DMS79 treated with DMSO at 0.1 percent for 48 hours (cell line): ENCODE results near the gene TRIM44.

ENCODE experiments used
- DNase-seq: peaks from one replicate; lab custom pipeline; 2025; lab: John Stamatoyannopoulos, UW

The TRIM44 gene

GRCh38 chr11:35662649-35663407, at the start of gene TRIM44:
TRIM44 (plus strand) TSS chr11:35662775; CDS start chr11:35663112, 337 bp downstream.
- DNase-seq = peak; percentile 66

DNA sequence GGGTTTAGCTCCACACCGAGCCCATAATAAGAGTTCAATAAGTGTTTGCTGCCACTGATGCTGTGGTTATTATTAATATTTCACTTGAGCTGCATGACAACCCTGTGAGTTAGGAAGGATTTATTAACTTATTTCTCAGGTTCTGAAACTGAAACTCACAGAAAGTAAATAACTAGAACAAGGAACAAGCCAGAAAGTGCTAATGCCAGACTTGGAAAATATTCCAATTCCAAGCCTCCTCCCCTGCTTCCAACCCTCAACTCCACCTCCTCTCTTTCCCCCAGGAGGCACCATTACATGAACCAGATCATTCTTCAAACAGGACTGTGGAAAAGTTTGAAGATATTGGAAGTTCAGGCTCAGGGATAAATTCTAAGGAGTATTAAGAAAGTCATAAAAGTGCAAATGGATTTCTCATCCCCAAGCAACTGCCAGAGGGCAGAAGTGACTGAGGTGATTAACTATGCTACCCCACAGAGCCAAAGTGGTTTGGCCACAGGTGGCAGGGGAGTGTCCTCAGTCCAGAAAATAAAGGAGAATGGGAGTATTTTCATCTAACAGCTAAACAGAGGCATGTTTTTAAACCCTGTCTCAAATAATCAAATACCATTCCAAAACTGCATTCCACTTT, 47.5 kb upstream of the TRIM44 start:
- DNase-seq = no peak

DNA sequence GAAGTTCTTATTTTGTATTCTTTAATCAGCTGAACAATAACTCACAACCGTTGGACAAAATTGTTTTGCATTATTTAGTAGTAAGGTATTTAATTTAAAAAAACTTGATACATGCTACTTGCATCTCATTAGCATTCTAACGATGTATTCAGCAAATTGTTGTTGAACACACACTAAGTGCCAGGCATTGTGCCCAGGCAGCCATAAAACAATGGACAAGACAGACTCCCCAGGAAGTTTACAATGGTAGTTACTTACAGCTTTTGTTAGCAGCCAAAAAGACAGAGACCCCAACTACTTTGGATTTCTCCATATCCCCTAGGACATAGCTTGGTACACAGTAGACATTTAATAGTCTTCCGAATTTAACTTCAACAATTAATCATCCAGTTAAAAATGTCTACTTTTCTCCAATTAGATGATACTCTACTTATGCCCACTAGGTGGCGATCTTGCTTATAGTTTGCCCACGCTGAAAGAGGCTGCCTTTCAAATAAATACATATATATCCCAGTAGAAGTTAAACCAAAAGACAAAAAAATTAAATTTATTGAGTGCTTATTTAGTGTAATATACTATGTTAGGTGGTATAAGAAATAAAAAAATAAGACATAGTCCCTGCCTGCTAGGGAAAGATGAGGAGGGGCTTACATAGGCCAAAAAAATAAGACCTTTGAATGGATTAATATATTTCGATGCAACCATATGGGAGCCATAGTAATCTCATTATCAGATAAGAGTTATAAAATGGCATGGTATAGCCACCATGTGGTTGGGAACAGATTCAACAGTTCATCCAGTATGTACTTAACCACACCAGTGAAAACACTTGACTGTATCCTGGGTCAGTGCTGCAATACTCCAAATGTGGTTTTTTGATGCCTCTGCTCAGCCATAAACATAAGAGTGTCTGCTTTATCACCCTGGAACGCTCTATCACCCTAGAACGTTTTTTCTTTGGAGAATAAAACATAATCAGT, 46.4 kb upstream of the TRIM44 start:
- DNase-seq = peak; percentile 77

- DNase-seq = no peak
Observed at GRCh38 chr11:35617316-35617686, 45.3 kb upstream of the TRIM44 start.

DNA sequence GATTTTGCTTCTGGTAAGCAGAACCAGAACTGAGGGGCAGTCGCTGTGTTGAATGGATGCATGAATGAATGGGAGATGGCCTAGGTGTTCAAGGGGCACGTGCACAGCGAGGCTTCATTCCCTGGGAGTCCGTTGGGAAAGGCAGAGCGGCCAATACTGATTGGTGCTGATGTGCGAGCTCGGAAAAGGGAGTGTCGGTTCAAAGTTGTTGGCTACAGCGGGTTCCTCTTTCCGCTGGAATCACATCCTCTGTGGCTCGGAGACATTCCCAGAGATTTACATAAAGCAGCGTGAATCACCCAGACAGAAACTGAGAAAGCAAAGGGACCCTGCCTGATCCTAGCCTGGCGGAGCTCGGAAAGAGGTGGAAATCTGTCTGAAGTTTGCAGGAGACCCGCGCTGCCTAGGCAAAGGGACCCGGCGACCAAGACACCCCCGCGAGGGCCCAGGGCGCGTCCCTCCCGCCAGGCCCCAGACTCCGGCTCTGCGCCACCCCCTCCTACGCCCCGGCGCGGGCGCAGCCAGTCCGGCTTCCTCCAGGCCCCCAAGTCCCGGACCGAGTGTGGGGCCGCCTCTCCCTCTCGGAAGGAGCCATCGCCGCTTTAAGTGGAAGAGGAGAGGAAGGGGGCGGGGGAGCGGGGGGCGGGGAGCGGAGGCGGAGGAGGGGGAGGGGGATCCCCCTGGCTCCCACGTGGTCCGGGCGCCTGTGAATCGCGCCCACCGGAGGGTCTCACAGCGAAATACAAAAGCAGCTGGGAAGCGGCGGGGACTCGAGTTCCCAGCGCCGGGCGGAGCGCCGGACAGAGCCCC, 44.7 kb upstream of the TRIM44 start, which contains the start of gene FJX1:
Gene FJX1, plus strand, starts transcription at position 774 of the 810 bp plus-strand sequence. CDS start 177 bp downstream, outside the sequence.
- DNase-seq = peak; percentile 30

GRCh38 chr11:35618497-35619115, 44.0 kb upstream of the TRIM44 start:
- DNase-seq = no peak

GRCh38 chr11:35619116-35619854, 43.3 kb upstream of the TRIM44 start:
- DNase-seq = no peak

DNA sequence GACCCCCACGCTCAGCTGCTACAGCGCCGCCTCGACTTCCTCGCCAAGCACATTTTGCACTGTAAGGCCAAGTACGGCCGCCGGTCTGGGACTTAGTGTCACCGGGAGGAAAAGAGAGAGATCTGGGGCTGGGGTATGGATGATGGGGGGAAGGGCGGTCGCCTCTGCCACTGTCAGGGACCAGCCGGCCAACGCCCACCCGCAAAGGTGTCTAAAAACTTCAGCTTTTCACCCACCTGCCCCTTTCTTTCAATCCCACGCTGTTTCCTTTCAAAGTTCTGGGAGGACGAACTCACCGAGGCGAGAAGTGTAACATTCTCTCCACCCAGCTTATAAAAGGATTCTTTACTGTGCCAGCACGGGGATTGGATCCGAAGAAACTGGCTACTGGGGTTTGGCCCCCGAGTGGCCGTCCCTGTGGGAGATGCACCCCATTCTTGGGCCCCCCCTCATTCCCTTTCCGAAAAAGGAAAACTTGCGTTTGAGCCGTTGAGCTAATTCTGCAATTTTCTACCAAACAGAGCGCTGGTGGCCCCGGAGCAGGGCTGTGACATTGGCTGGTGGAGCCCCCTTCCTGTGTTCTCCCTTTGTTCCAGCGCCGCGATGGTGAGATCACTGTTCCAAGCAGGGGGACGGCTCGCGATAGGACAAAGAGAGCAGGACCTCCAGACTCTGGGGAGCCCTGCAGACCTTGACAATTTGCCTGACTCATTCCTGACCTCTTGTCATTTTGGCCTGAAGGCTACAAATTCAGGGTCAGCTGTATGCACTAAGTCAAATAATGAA, 42.5 kb upstream of the TRIM44 start:
- no peak for DNase-seq

DNA sequence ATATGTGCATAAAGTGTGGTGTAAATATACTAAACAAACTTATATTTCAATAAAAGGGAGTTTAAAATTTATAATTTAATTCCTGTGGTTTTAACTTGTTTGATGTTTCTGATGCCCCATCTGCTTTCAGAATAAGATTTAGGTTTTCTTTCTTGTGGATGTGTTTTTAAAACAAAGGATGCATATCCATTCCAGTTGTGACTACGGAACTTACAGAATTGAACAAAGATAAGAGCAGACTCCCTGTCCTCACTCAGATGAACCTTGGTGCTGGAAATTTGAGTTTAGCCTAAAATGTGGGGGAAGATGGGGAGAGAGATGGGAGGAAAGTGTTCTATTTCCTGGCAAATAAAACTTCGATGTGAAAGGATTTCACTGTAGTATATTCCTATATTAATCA, 41.8 kb upstream of the TRIM44 start:
- DNase-seq = no peak

- no peak for DNase-seq
Observed at GRCh38 chr11:35621620-35622019, 41.0 kb upstream of the TRIM44 start.

GRCh38 chr11:35622070-35622469, 40.5 kb upstream of the TRIM44 start:
- no peak for DNase-seq

DNA sequence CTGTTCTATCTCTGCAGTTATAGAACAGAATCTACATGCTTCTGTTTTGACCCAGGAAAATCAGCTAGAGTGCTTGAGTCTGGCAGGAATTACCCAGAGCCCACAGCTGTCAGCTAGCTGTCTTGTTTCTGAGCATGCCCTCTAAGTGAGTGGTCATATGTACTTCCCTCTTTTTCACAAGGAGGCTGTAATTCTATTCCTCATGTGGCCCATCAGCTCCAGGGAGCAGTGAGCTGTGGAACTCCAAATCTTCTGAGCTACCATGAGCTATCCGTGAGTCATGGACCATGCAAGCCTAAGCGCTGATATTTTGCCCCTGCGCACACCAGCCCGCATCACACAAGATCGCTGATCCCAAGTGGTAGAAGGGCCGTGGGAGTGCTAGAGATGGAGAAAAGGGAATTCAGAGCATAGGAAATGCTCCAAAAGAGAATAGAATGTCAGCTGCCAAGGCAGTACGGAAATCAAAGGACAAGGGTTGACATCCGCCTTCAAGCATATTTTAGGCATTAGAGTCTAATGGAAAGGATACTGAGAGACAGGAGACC, 38.9 kb upstream of the TRIM44 start:
- DNase-seq = no peak

- no peak for DNase-seq
Observed at GRCh38 chr11:35624316-35624715, 38.3 kb upstream of the TRIM44 start.

DNA sequence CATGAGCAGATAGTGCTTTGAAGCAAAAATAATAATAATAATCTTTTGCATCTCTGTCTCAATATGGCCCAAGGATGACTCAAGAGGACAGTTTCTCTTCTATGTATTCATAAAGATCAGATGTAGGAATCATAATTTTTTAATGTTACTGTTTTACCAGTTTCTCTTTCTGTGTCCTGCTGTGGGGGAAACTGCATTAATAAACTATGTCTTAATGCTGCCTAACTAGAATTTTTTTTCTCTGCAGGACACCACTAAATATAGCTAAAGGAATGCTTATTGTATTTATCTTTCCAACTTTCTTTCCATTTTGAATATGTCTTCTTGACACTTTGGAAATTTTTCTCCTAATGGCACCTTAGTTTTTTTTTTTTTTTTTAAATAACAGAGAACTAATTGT, 37.8 kb upstream of the TRIM44 start:
- no peak for DNase-seq

- DNase-seq = no peak
Observed at GRCh38 chr11:35626501-35626900, 36.1 kb upstream of the TRIM44 start.

DNA sequence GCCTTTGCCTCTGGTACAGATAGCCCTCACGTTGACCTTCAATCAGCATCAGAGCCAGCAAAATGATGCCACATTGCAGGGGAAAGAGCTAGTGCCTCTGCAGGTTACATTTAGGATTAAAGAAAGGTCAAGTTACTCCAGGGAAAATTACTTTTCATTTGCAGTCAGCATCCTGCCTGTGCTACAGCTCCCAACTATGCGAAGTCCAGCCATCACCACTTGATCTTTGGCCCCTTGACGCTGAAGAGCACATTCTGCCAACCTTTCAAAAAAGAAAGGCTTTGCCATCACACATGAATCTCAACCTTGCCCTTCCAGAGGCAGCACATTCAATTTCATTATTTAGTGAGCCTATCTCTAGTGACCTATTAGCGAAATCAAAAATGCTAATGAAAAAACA, 33.1 kb upstream of the TRIM44 start:
- DNase-seq = no peak

DNA sequence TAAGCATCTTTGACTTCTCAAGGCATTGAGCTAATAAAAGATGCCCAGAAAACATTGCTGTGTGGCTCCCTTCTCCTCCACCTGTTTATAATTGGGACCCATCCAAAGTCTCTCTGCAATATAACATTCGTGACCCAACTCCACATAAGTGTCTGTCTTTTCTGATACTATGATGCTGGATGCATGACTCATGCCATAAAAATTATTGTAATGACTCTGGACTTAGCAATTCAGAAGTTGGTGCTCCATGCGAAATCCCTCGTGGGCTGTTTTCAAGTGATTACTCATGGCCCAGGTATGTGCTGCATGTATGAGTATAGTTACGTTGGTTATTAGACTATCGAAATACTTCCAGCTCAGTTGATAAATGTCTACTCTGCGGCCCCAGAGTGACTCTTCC, 32.7 kb upstream of the TRIM44 start:
- no peak for DNase-seq

DNA sequence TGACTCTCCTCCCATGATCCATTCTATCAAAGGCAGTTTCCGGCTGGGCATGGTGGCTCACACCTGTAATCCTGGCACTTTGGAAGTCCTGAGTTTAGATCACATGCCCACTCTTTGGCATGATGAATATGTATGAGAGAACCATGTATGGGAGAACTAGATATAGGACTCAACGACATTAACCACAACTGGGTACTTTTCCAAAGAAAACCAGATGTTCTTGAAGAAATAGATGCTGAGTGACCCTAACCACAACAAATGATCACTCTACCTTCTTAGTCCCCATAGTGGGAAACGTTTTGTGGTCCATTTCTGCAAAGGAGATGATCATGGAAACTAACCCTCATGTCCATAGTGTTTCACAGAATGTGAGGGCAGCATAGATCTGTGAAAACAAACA, 30.7 kb upstream of the TRIM44 start:
- DNase-seq = no peak

DNA sequence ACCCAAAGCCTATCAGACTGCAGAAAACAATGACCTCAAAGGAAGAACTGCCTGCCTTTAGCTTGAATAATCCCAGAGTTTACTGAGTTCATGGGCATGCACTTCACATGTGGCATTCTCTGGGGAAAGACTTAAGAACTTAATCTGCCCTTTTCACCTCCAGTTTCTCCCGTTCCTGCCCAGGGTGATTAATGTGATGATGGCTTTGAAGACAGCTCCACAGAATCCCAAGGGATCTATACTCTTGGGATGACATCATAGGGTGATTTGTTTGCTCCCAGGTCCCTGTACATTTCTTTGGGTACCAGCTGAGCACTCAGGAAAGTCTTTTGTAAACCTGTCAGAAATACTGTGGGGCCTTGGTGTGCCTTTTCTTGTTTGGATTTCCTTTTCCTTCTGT, 30.3 kb upstream of the TRIM44 start:
- no peak for DNase-seq
